Sigmoid colon (tissue), 4 donors: ENCODE measurements around the gene TMEM94.

Experiments
- CTCF ChIP-seq, 4 experiments: fragments of 450-650 bp in 3 of 4; fragments of 200-600 bp in 1 of 4; IDR thresholded peaks; one replicate each; pipeline ENCODE4 v1.5.1; 2016 to 2019; ENCODE audit warnings: antibody characterized with exemption in 4 of 4, mild to moderate bottlenecking in 3 of 4, moderate library complexity in 2 of 4
- EP300 ChIP-seq, 4 donors: sonication (generic); formaldehyde crosslinking; IDR thresholded peaks; one replicate each; pipeline ENCODE4 v1.6.1; 2017; ENCODE audit warnings: antibody characterized with exemption in 4 of 4
- POLR2A ChIP-seq, 2 donors: fragments of 450-650 bp; IDR thresholded peaks; one replicate each; pipeline ENCODE4 v1.6.1; 2016; ENCODE audit warnings: antibody characterized with exemption in 2 of 2, mild to moderate bottlenecking in 2 of 2, moderate library complexity in 2 of 2

GRCh38 chr17:75542229-75542628 is 85.8 kb downstream of the TMEM94 start:
- TF ChIP-seq CTCF (IDR thresholded peaks at IDR 0.05) (no peak), POLR2A (IDR thresholded peaks at IDR 0.05) (no peak), EP300 (IDR thresholded peaks at IDR 0.05) (no peak)
